Activated CD4-positive, alpha-beta T cell treated with anti-CD3 and anti-CD28 coated beads for 24 hours (primary cell): ENCODE results near the gene KLHL29.

Experiments used
- DNase-seq, 2 donors: peaks; one replicate each; pipeline ENCODE4 v3.0.0-alpha.2; 2020; ENCODE audit warnings: low read depth in 2 of 2

Gene KLHL29

GRCh38 chr2:23549821-23550530, 165.0 kb downstream of the KLHL29 start:
- no peak for DNase-seq

GRCh38 chr2:23550553-23550952, 165.6 kb downstream of the KLHL29 start:
- no peak for DNase-seq

GRCh38 chr2:23551875-23552274, 166.9 kb downstream of the KLHL29 start:
- DNase-seq, result no peak

GRCh38 chr2:23553561-23553960, 168.6 kb downstream of the KLHL29 start:
- DNase-seq, result no peak

- DNase-seq, result no peak
Measured at GRCh38 chr2:23554054-23554697, 169.2 kb downstream of the KLHL29 start.

- DNase-seq, result no peak
Measured at GRCh38 chr2:23555944-23556343, 171.0 kb downstream of the KLHL29 start.

- DNase-seq, result no peak
Measured at GRCh38 chr2:23556929-23557328, 171.9 kb downstream of the KLHL29 start.

GRCh38 chr2:23557455-23557854, 172.5 kb downstream of the KLHL29 start:
- DNase-seq, result no peak

GRCh38 chr2:23559561-23560239, 174.7 kb downstream of the KLHL29 start:
- no peak for DNase-seq

- no peak for DNase-seq
Measured at GRCh38 chr2:23561088-23561487, 176.1 kb downstream of the KLHL29 start.

- DNase-seq, result no peak
Measured at GRCh38 chr2:23561544-23561943, 176.6 kb downstream of the KLHL29 start.

- no peak for DNase-seq
Measured at GRCh38 chr2:23562143-23562542, 177.2 kb downstream of the KLHL29 start.

- no peak for DNase-seq
Measured at GRCh38 chr2:23563151-23563550, 178.2 kb downstream of the KLHL29 start.

- no peak for DNase-seq
Measured at GRCh38 chr2:23563673-23564614, 179.0 kb downstream of the KLHL29 start.

GRCh38 chr2:23564615-23564960, 179.6 kb downstream of the KLHL29 start:
- no peak for DNase-seq

GRCh38 chr2:23565374-23565773, 180.4 kb downstream of the KLHL29 start:
- DNase-seq, result no peak

- DNase-seq, result no peak
Measured at GRCh38 chr2:23565814-23566213, 180.8 kb downstream of the KLHL29 start.

GRCh38 chr2:23566241-23567142, 181.5 kb downstream of the KLHL29 start:
- DNase-seq, result peak; percentile 8 to 13

GRCh38 chr2:23567161-23567756, 182.3 kb downstream of the KLHL29 start:
- no peak for DNase-seq

- DNase-seq, result no peak
Measured at GRCh38 chr2:23568211-23568610, 183.2 kb downstream of the KLHL29 start.
